Effector CD4-positive, alpha-beta T cell (primary cell): ENCODE results near the gene DLX4.

Experiments used
- DNase-seq: peaks from one replicate; pipeline ENCODE4 v3.0.0-alpha.2; 2020
- total RNA-seq: gene quantifications from one replicate; lab custom pipeline; 2026; lab: John Stamatoyannopoulos, UW

DLX4 gene, protein sequence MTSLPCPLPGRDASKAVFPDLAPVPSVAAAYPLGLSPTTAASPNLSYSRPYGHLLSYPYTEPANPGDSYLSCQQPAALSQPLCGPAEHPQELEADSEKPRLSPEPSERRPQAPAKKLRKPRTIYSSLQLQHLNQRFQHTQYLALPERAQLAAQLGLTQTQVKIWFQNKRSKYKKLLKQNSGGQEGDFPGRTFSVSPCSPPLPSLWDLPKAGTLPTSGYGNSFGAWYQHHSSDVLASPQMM
- 0.56 reads per million for total RNA-seq

DNA sequence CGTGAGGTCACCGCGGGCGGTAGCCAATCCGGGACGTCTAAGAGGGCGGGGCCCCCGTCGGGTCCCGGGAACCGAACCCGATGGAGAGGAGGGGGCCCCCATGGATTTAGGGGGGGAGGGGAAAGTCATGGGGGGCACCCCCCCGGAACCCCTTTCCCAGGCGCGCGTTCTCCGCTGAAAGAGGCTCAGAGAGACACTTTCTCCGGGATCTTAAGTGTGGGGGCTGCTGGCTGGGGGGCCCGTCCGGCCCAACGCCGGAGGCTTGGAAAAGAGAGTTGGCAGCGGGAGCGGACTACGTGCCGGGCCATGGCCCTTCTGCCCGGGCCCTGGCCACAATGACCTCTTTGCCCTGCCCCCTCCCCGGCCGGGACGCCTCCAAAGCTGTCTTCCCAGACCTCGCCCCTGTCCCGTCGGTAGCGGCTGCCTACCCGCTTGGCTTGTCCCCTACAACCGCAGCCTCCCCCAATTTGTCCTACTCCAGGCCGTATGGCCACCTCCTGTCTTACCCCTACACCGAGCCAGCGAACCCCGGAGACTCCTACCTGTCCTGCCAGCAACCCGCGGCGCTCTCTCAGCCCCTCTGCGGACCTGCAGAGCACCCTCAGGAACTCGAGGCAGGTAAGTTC, at the start of gene DLX4:
Gene DLX4 (plus strand): TSS at position 57 of the 626 bp plus-strand sequence. CDS start 279 bp downstream, at position 336.
- DNase-seq, result peak; percentile 31

DNA sequence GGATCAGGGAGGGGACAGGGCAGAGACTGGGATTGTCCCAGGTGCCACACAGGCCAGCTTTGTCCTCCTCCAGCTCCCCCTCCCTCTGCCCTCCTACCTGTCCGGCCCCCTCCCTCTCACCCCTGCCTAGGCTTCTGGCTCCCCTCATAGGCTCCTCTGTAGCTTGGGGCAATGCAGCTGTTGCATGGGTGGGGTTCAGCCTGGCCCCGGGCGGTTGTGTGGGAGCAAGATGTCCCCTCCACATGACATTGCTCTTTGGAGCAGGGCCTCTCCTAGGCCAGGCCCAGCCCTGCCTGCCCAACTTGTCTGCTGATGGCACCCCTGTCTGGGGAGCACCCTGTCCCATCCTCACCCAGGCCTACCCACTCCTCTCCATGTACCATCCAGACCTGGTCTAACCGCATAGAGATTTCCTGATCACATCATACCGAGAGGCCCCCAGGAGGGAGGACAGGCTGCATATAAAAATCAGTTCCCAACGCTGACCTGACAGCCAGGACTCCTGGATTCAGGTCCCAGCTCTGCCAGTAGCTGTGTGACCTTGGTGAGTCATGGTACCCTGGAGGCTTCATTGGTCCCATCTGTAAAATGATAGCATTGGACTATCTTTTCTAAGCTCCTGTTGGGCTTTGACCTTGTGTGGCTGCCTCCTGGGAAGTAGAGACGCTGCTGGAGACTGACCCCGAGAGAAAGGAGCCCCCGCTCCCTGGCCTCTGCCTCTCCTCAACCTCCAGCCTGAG, 48.8 kb upstream of the DLX4 start:
- no peak for DNase-seq

GRCh38 chr17:49922095-49922494, 46.9 kb upstream of the DLX4 start:
- no peak for DNase-seq

GRCh38 chr17:49924116-49924515, 44.9 kb upstream of the DLX4 start:
- DNase-seq, result no peak

- no peak for DNase-seq
Observed at GRCh38 chr17:49924589-49924988, 44.4 kb upstream of the DLX4 start.

- DNase-seq, result no peak
Observed at GRCh38 chr17:49925921-49926320, 43.1 kb upstream of the DLX4 start.

- no peak for DNase-seq
Observed at GRCh38 chr17:49926886-49927285, 42.1 kb upstream of the DLX4 start.

DNA sequence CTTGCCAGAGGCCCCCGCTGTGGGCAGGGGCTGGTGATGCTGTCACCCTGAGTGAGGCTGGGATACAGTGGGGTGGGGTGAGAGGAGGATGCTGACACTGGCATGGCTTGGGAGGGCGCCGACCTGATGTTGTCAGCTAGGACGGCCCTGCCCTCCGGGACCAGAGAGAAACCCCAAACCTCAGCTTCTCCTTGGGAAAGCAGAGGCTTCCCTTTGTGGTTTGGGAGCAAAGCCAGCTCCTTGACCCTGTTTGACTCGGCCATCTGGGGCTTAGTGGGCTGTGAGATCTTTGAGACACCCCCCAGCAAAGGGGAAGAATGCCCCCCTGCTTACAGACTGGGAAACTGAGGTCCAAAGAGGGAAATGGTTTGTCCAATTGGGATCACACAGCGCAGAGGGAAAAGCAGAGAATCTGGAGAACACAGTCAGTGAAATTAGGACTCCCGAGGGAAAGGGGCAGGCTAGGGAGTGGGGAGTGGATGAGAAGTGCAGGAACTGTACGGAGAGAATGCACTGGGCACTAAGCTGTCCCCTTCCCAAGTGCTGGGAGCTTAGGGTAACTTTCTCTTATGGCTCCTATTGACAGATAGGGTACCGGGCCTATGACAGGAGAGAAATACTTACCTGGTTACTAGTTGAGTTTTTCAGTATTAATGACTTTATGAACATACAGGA, 40.7 kb upstream of the DLX4 start:
- DNase-seq, result no peak

GRCh38 chr17:49928837-49929475, 40.0 kb upstream of the DLX4 start:
- DNase-seq, result no peak

DNA sequence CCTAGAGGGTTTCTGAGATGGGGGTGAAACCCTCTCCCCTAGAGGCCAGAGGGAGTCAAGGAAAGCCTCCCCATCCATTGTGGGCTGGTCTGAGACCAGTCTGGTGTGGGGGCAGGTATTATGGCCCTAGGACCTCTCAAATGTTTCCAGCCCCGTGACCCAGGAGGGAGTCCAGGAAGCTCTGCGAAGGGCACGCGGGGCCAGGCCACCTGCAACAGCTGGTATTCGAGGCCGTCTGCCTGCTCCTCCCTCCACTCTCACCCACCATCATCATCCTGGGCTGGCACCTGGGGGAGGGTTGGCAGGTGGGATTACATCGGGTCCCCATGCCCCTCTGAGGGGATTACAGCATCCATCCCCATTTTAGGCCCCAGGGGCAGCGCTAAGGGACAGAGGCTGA, 38.1 kb upstream of the DLX4 start:
- DNase-seq, result no peak

DNA sequence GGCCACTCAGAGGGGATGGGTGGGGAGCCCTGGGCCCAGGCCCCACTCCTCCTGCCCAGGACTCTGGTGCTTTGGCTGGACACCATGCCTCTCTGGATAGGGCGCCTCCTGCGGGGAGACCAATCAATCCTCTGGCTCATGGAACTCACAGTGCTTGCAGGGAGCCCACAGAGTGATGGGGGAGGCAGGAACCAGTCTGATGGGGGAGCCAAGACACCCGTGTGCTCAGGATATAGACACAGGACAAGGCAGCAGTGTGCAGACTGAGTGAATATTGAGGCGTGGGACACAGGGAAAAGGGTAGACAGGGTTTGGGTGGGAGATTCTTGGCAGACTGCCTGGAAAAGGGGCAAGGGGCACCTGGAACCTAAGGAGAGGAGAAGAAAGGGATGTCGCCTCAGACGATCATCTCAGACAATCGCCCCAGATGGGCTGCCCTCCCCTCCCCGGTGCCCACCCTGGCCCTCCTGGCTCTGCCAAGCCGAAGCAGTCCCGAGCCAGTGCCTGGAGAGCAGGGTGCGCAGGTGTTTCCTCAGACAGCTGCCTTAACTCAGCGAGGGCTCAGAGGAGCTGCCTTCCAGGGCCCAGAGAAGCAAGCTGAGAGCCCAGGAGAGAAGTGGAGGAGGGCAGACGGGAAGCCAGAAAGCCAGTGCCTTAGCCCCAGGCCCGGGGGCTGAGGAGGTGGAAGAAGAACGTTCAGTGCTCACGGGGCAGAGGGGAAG, 37.4 kb upstream of the DLX4 start:
- DNase-seq, result no peak

DNA sequence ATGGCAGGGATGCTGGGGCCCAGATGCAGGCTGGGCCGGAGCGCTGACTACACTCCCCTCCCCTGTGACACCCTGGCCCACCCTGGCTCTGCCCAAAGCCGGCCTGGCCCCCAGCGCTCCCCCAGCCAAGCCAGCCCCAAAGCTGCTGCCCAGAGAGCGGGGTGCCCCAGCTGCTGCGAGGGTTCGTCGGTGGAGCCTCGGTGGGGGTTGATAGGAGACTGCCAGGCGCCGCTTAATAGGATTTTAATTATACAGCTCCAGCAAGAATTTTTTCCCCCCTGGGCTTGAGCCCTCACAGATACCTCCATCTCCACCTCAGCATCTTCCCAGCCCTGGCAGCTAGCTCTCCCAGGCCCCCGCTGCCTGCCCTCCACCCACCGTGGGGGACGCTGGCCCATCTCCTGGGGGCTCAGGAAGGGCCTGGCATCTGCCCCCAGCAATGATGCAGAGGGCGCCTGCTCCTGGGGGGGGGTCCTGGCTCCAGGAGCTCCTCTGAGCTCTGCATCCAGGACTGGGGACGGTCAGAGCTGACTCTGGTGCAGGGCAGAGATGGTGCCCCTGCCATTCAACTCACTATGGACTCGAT, 36.8 kb upstream of the DLX4 start:
- no peak for DNase-seq

- no peak for DNase-seq
Observed at GRCh38 chr17:49932901-49933300, 36.1 kb upstream of the DLX4 start.

GRCh38 chr17:49935526-49936210, 33.3 kb upstream of the DLX4 start:
- no peak for DNase-seq

- DNase-seq, result no peak
Observed at GRCh38 chr17:49936386-49936785, 32.6 kb upstream of the DLX4 start.

- no peak for DNase-seq
Observed at GRCh38 chr17:49939318-49939717, 29.7 kb upstream of the DLX4 start.

- no peak for DNase-seq
Observed at GRCh38 chr17:49941427-49941826, 27.6 kb upstream of the DLX4 start.

- DNase-seq, result no peak
Observed at GRCh38 chr17:49942947-49943346, 26.0 kb upstream of the DLX4 start.

- DNase-seq, result no peak
Observed at GRCh38 chr17:49944273-49944870, 24.6 kb upstream of the DLX4 start.

DNA sequence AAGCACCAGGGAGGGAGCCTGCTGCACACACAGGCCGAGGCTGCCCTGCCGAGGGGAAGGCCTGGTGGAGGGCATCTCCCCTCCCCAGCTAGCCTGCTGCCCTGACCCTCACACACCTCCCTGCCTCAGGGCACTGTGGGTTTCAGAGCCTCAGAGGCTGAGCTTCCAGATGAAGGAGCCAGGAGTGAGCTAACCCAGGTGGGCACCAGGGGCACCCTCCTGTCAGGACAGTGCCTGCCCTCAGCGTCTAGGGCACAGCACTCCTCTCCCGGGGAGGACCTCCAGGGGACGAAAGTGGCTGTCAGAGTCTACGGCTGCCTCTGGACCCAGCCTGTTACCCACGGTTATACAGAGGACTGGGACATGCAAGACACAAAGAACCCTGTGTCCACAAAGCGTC, 22.8 kb upstream of the DLX4 start:
- DNase-seq, result no peak
